GM18519 (cell line): ENCODE results near the gene ZNF485.
"Not testable (repeated sequence)": the region's sequence is repeated elsewhere in the genome, so short reads cannot be mapped to it uniquely, and the experiment has no call there.

Experiments used
- ATAC-seq: cut with Tn5 transposase; IDR thresholded peaks from one replicate; pipeline ENCODE4 v1.9.1; 2021; ENCODE audit warnings: mild to moderate bottlenecking, moderate library complexity; ENCODE audit not compliant: unreplicated experiment, low FRiP score

The ZNF485 gene

GRCh38 chr10:43606323-43607198 is at the start of gene ZNF485:
TSS of gene ZNF485 (plus strand) at chr10:43606438. CDS start at chr10:43607051, 613 bp downstream.
- ATAC-seq: peak; percentile 98

- ATAC-seq: no peak
These were observed 49.0 kb upstream of the ZNF485 start for GRCh38 chr10:43557214-43557613.

- no peak for ATAC-seq
These were observed 36.6 kb upstream of the ZNF485 start for GRCh38 chr10:43569681-43570080.

GRCh38 chr10:43570971-43571370 is 35.3 kb upstream of the ZNF485 start:
- no peak for ATAC-seq

DNA sequence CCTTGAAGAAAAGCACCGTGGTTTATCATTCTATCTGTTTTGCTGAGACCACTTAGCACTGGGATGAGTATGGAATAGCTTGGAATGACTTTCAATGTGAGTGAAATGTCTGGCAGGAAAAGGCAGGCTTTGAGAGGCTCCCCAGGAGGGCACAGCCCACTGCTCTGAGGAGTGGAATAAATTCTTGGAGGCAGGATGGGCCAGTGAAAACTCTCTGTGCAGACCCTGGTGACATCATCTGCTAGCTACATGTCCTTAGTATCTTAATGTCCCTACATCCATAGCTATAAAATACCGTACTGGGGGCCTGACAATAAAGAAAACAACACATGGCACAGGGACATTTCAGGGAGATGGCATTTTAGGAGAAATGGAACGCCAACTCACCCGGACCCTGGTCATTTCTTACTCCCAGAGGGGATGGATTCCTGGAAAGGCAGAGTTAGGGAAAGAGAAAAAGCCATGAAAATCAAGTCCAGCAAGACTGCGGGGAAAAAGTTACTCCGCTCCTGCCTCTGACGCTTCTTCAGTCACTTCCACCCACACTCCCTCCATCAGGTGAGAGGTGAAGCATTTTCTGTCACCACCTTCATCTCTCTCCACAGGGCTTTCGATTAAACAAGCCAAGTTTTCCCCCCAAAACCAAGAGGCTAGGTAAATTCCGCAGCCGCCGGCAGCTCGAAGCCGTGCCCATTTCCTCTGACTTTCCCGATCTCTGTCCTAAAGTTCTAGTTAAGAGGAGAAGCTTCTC is 32.8 kb upstream of the ZNF485 start:
- no peak for ATAC-seq

DNA sequence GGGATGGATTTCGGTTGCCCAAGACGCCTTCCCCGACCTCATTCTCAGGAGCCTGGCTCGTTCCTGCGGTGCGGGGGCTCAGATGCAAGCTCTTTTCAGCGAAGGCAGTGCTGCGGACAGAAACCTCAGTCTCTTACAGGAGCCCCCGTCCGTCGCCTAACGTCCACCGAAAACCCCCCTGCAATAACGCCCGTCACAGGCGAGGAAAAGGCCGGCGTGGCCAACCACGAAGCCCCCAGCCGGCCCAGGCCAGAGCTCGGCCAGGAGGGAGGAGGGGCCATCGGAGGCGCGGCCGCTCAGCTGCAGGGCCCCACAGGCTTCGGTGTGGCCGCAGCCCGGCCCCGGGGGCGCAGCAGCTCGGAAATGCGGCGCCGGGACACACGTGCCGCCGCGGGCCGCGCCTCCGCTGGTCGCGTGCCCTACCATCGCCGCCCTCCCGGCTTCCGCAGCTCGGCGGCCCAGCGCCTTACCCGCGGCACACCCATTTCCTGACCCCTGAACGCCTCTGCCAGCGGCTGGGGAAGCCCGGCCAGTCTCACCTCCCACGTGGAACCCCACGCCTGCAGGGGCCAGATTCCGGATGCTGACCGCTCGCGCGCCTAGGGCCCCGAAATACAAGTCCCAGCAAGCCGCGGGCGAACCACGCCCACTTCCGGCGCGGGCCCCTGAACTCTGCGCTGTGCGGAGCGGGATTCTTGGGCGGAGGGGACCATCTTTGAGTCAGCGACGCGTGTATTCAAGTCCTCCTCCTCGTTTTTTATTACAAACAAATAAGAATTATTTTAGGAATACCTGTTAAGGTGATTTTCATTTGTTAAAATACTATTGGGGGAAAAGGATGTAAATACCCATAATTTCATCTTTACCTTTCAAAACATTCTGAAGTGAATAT is 32.0 kb upstream of the ZNF485 start, which contains the start of gene ZNF239:
Gene ZNF239 (minus strand): TSS at position 616 of the 892 bp plus-strand sequence. CDS start 16,537 bp downstream, outside the sequence.
- ATAC-seq: peak; percentile 79

- no peak for ATAC-seq
These were observed 31.3 kb upstream of the ZNF485 start for GRCh38 chr10:43574906-43575305.

GRCh38 chr10:43576062-43576461 is 30.2 kb upstream of the ZNF485 start:
- no peak for ATAC-seq

DNA sequence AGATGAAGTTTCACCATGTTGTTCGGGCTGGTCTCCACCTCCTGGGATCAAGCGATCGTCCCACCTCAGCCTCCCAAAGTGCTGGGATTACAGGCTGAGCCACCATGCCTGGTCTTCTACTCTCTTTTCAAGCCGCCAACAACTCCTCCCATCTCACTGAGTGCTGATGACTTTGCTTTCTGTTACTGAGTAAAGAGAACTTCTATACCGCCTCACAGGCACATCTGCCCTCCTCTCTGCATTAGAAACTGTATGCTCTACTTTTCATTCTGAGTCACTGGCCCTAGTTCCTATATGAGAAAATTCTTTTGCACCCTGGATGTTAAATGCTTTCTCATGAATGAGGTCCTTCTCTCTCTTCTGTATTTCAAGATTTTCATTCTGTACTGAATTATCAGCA is 29.7 kb upstream of the ZNF485 start:
- ATAC-seq: no peak

DNA sequence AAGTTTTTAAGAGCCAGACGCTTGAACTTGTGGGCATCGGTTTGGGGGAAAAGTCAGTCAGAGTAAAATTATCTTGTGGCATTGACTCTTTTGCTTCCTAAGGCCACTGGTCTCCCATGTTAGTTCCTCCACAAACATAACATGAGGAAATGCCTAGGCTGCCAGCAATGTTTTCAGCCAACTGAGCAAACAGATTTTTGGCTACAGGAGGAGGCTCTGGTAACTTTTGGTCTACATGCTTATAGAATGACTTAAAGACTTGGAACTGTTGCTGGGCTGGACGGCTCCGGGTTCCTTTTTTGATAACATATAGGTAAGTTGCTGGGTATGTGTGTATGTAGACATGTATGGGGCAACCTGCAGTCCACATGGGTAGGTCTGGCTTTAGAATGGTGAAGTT is 22.2 kb upstream of the ZNF485 start:
- no peak for ATAC-seq

GRCh38 chr10:43585046-43585445 is 21.2 kb upstream of the ZNF485 start:
- no peak for ATAC-seq

- ATAC-seq: no peak
These were observed 20.1 kb upstream of the ZNF485 start for GRCh38 chr10:43585981-43586729.

DNA sequence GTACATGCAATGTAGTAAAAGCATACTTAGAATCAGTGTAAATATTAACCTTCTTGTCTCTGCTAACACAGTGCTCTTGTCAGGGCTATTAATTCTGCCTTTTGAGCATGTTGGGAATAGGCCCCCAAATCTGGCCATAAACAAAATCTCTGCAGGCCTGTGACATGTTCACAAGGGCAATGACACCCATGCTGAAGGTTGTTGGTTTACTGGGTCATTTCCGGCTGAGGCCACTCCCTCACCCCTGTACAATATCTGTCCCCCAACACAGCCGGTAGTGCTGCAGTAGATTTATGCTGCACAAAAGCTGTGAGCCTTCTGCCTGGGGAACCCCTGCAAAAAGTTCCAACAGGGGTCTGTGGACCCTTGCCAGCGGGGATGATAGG is 19.5 kb upstream of the ZNF485 start:
- not testable (repeated sequence) for ATAC-seq

- ATAC-seq: no peak
These were observed 14.8 kb upstream of the ZNF485 start for GRCh38 chr10:43591303-43591904.

DNA sequence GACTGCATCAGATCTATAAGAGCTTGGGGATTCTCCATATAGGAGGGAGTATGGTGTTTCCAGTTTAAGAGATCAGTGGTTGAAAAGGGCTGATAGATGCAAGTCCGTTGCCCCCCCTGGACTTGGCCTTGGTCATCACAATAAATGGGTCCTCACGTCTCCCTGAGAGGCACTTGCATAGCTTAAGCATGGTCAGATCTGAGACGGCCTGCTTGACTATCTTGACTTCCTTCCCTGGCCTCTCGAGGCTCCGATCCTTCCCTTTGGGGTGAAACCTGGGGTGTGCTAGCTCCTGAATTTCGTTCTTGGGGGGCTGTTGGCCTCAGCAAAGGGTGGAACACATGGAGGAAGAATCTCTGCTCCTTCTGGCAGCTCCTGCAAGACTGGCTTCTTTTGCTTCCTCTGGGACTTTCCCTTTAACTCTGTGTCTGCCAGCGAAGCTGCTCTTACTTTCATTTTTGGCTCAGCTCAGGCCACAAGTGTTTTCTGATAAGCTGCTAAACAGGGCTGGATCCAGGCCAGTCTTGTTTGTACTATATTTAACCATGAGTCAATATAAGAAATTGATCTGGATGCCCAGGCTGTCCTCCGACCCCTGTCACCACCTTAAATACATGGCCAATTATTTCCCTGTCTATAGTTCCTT is 11.2 kb upstream of the ZNF485 start:
- peak; percentile 91 for ATAC-seq

- no peak for ATAC-seq
These were observed 10.4 kb upstream of the ZNF485 start for GRCh38 chr10:43595739-43596298.

- no peak for ATAC-seq
These were observed 9.7 kb upstream of the ZNF485 start for GRCh38 chr10:43596546-43596945.

DNA sequence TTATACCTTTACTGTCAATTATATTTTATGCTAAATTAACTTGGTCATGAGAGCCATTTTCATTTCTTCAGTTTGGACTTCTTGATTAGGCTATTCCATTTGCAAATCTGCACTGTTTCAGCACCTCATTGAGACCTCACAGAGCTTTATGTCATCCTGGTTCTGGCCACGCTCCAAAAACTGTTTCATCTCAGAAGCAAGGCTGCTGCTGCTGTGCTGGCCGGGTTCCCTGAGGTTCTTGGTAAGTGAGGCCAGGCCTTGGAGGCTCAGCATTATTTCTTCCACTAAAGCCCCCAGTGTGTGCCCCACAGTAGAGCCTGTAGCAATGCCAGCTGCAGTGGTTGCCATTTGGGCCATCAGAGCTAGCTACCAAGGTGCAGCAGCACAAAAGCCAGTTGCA is 7.8 kb upstream of the ZNF485 start:
- no peak for ATAC-seq

DNA sequence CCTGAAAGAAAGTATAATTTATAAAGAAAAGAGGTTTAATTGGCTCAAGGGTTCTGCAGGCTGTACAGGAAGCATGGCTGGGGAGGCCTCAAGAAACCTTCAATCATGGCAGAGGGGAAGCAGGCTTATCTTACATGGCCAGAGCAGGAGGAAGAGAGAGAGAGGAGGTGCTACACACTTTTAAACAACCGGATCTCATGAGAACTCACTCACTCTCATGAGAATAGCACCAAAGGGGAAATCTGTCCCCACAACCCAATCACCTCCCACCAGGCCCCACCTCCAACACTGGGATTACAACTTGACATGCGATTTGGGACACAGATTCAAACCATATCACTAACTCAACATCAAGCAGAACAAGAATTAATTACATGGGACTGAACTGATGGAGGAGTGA is 6.9 kb upstream of the ZNF485 start:
- ATAC-seq: no peak
